Naive thymus-derived CD4-positive, alpha-beta T cell (primary cell): ENCODE measurements around the gene MEI1. TPM values are rescaled to one million over a fixed set of nuclear protein-coding genes. Genes with fewer than 3 reads are reported as not detected.

Source experiments
- ATAC-seq: fragments of 150-1000 bp; cut with Tn5 transposase; 2 replicates; pipeline ENCODE4 v1.10.0; 2021; ENCODE audit warnings: mild to moderate bottlenecking, moderate library complexity
- CTCF ChIA-PET: fragments of 350-600 bp; sonication (Branson Sonifier 250); formaldehyde crosslinking; loops from one replicate; lab custom pipeline; 2021; ENCODE audit warnings: antibody characterized with exemption; lab: Charles Lee
- POLR2A ChIA-PET: fragments of 350-600 bp; sonication (Branson Sonifier 250); formaldehyde crosslinking; loops from one replicate; lab custom pipeline; 2021; ENCODE audit warnings: antibody characterized with exemption, inconsistent platforms; lab: Charles Lee
- DNase-seq, 9 donors: peaks; one replicate each; pipeline versions ENCODE4 v3.0.0 to v3.0.0-alpha.2; 2020 to 2022; ENCODE audit warnings: mixed read lengths in 1 of 9
- H3K27ac ChIP-seq: one replicate; pipeline ENCODE4 v1.7.0; 2013; ENCODE audit warnings: mild to moderate bottlenecking, low read depth, low read length, moderate library complexity
- H3K27me3 ChIP-seq, 2 donors: one replicate each; pipeline ENCODE4 v1.7.0; 2013; ENCODE audit warnings: low read length in 2 of 2, mild to moderate bottlenecking in 2 of 2, moderate library complexity in 2 of 2; ENCODE audit not compliant: control insufficient read depth in 2 of 2, insufficient read depth in 2 of 2
- H3K36me3 ChIP-seq, 3 experiments: 1 replicate in 2 of 3; 2 replicates in 1 of 3; pipeline ENCODE4 v1.7.0; 2013; ENCODE audit warnings: low read length in 3 of 3, mild to moderate bottlenecking in 3 of 3, moderate library complexity in 1 of 3; ENCODE audit not compliant: insufficient read depth in 3 of 3, control insufficient read depth in 2 of 3
- H3K4me1 ChIP-seq, 2 donors: one replicate each; pipeline ENCODE4 v1.7.0; 2013; ENCODE audit warnings: low read length in 2 of 2, mild to moderate bottlenecking in 2 of 2, moderate library complexity in 1 of 2; ENCODE audit not compliant: control insufficient read depth in 2 of 2, insufficient read depth in 2 of 2
- H3K4me3 ChIP-seq: 2 replicates; pipeline ENCODE4 v1.7.0; 2013; ENCODE audit warnings: mild to moderate bottlenecking, low read length
- H3K9me3 ChIP-seq, 3 experiments: 1 replicate in 2 of 3; 2 replicates in 1 of 3; pipeline ENCODE4 v1.7.0; 2013; ENCODE audit warnings: low read length in 3 of 3; ENCODE audit not compliant: control insufficient read depth in 2 of 3
- H3K27ac Mint-ChIP-seq, 9 donors: one replicate each; pipeline ENCODE4 v1.8.0; 2020 to 2022; ENCODE audit warnings: mixed read lengths in 9 of 9, mild to moderate bottlenecking in 8 of 9, moderate library complexity in 5 of 9, inconsistent platforms in 2 of 9
- H3K27me3 Mint-ChIP-seq, 5 donors: one replicate each; pipeline ENCODE4 v1.8.0; 2021 to 2022; ENCODE audit warnings: mixed read lengths in 5 of 5, mild to moderate bottlenecking in 1 of 5
- H3K36me3 Mint-ChIP-seq, 5 donors: one replicate each; pipeline ENCODE4 v1.8.0; 2020 to 2022; ENCODE audit warnings: mixed read lengths in 5 of 5, mild to moderate bottlenecking in 3 of 5, inconsistent platforms in 1 of 5
- H3K4me1 Mint-ChIP-seq, 7 donors: one replicate each; pipeline ENCODE4 v1.8.0; 2020 to 2022; ENCODE audit warnings: mixed read lengths in 7 of 7, mild to moderate bottlenecking in 3 of 7, inconsistent platforms in 1 of 7
- H3K4me3 Mint-ChIP-seq, 10 donors: one replicate each; pipeline ENCODE4 v1.8.0; 2020 to 2022; ENCODE audit warnings: mild to moderate bottlenecking in 10 of 10, mixed read lengths in 10 of 10, moderate library complexity in 6 of 10, inconsistent platforms in 2 of 10
- H3K9me3 Mint-ChIP-seq, 11 donors: one replicate each; pipeline ENCODE4 v1.8.0; 2020 to 2022; ENCODE audit warnings: mixed read lengths in 11 of 11, mild to moderate bottlenecking in 4 of 11, inconsistent platforms in 1 of 11, moderate library complexity in 1 of 11
- intact Hi-C, 2 donors: fragments of 100-400 bp; cut with micrococcal nuclease; formaldehyde crosslinking; loops; one replicate each; pipeline ENCODE4 v1.15.1; 2023
- polyA plus RNA-seq, 2 donors: library from polyadenylated mRNA; unstranded; fragments of 300-500 nt; fragmentation: Illumina TruSeq; gene quantifications; one replicate each; pipeline ENCODE4 v1.2.3, GENCODE V29; 2021
- total RNA-seq, 6 experiments: library from RNA in 5 of 6; stranded (reverse) in 5 of 6; gene quantifications; 1 replicate in 5 of 6; 2 replicates in 1 of 6; pipeline ENCODE4 v1.2.3 and lab custom pipeline; 2021 to 2026

Gene MEI1
- total and polyA plus RNA-seq, 7 experiments from 2014 or later = 40.4 to 112 (median 64.7) TPM

GRCh38 chr22:41674846-41675340, 24.4 kb upstream of the MEI1 start:
- H3K36me3 ChIP-seq = peaks cover 8 to 48% (median 16%) of the 10 kb centered on the region in 3 experiments
- no peaks in the 10 kb centered on the region for H3K9me3 Mint-ChIP-seq

DNA sequence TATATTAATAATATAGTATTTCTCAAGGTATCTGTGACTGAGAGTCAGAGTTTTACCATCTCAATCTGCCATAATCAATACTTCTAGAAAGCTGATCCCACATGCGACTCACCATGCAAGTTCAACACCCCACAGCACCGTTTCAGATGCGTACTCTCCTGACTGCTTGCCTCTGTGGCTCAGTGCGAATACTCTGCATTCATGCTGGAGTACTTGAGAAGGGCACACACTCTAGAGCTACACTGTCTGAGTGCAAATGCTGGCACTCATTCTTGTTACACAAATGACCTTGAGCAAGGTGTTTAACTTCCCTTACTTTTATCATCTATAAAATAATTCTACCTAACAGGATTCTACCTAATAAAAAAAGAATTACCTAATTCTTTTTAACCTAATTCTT, 23.2 kb upstream of the MEI1 start:
- no peaks in the 10 kb centered on the region for H3K27me3 ChIP-seq
- no peaks in the 10 kb centered on the region for H3K9me3 ChIP-seq
- ATAC-seq (no peak), DNase-seq (no peak)
- no peaks in the 10 kb centered on the region for H3K9me3 Mint-ChIP-seq
- H3K36me3 Mint-ChIP-seq = peaks cover 16 to 34% (median 24%) of the 10 kb centered on the region in 5 donors
- H3K27me3 Mint-ChIP-seq = no peaks in the 10 kb centered on the region
- peaks cover 8 to 52% (median 25%) of the 10 kb centered on the region in 3 experiments for H3K36me3 ChIP-seq
- H3K4me1 Mint-ChIP-seq = peaks cover 9 to 44% (median 36%) of the 10 kb centered on the region in 7 donors
- ChIA-PET CTCF (no interaction called here), POLR2A (no interaction called here)
- H3K4me1 ChIP-seq = peaks cover 0 to under 1% of the 10 kb centered on the region in 2 donors
- H3K4me3 Mint-ChIP-seq = no peak overlapping the region
- no peak overlapping the region for H3K27ac ChIP-seq
- peak overlapping the region in 5 of 9 donors; percentile 3 to 64 (median 25) for H3K27ac Mint-ChIP-seq
- H3K4me3 ChIP-seq = no peak overlapping the region
- intact Hi-C loops = no loop called here

More at GRCh38 chr22:41674846-41675340, 24.4 kb upstream of the MEI1 start:
- CTCF ChIA-PET = interaction anchor here (1.1 to 1.9 kb wide), 2 partner anchors 8 to 22 kb away, joined by 5 to 8 read pairs; no protein-coding TSS in a partner anchor
- intact Hi-C loops = no loop called here
- no peaks in the 10 kb centered on the region for H3K27me3 Mint-ChIP-seq
- peak overlapping the region in 6 of 9 donors; percentile 16 to 67 (median 45) for H3K27ac Mint-ChIP-seq
- no peak for DNase-seq
- POLR2A ChIA-PET = no interaction called here
- H3K4me3 Mint-ChIP-seq = no peak overlapping the region
- no peak for ATAC-seq
- Histone ChIP-seq H3K27me3 (no peaks in the 10 kb centered on the region), H3K4me3 (no peak overlapping the region), H3K4me1 (no peaks in the 10 kb centered on the region), H3K27ac (no peak overlapping the region), H3K9me3 (no peaks in the 10 kb centered on the region)
- peaks cover 12 to 32% (median 21%) of the 10 kb centered on the region in 5 donors for H3K36me3 Mint-ChIP-seq
- H3K4me1 Mint-ChIP-seq = peaks cover 6 to 34% (median 25%) of the 10 kb centered on the region in 7 donors

DNA sequence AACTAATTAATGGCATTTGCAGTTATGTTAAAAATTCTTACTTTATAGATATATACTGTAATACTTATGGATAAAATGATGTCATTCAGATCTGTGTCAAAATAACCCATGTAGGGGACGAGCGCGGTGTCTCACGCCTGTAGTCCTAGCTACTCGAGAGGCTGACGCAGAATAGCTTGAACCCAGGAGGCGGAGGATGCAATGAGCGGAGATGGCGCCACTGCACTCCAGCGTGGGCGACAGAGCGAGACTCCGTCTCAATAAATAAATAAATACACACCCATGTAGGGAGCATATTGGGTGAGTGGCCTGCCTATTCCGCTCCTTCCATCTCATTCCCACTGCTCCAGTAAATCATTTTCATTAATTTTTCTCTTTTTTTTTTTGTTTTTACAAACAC, 17.7 kb upstream of the MEI1 start:
- ATAC-seq (peak; percentile 31), DNase-seq (peak in 1 of 9 donors; percentile 25)
- peak overlapping the region; percentile 77 to 99 (median 99) for H3K4me3 Mint-ChIP-seq
- peaks cover 0 to 9% of the 10 kb centered on the region in 2 donors for H3K4me1 ChIP-seq
- intact Hi-C loops = loop anchor here (1.0 to 10.0 kb wide), 4 partner anchors 15 to 933 kb away; partner anchors contain the start of genes NAGA (in 1 of the 2), PHETA2 (in 1 of the 2), POLDIP3 (in 1 of the 2) and SMDT1 (in 1 of the 2)
- peaks cover 9 to 26% (median 16%) of the 10 kb centered on the region in 5 donors for H3K36me3 Mint-ChIP-seq
- peaks cover 14 to 70% (median 42%) of the 10 kb centered on the region in 7 donors for H3K4me1 Mint-ChIP-seq
- POLR2A ChIA-PET = interaction anchor here (0.7 to 1.1 kb wide), 4 partner anchors 11 to 331 kb away, joined by 3 to 7 read pairs (median 4); no protein-coding TSS in a partner anchor
- H3K9me3 ChIP-seq = no peaks in the 10 kb centered on the region
- H3K27me3 ChIP-seq = no peaks in the 10 kb centered on the region
- H3K27me3 Mint-ChIP-seq = no peaks in the 10 kb centered on the region
- H3K36me3 ChIP-seq = peaks cover 8 to 27% (median 21%) of the 10 kb centered on the region in 3 experiments
- H3K27ac ChIP-seq = peak overlapping the region; percentile 92
- CTCF ChIA-PET = interaction anchor here (1.2 kb wide), 1 partner anchor 15 kb away, joined by 5 read pairs; no protein-coding TSS in a partner anchor
- peaks cover 0 to 3% (median 0%) of the 10 kb centered on the region in 11 donors for H3K9me3 Mint-ChIP-seq
- peak overlapping the region; percentile 91 for H3K4me3 ChIP-seq
- H3K27ac Mint-ChIP-seq = peak overlapping the region in 8 of 9 donors; percentile 42 to 99 (median 98)

- Histone ChIP-seq H3K27me3 (no peaks in the 10 kb centered on the region), H3K27ac (peak overlapping the region; percentile 92), H3K36me3 (peaks cover 8 to 27% (median 21%) of the 10 kb centered on the region in 3 experiments), H3K9me3 (no peaks in the 10 kb centered on the region), H3K4me1 (peaks cover 3 to 14% of the 10 kb centered on the region in 2 donors), H3K4me3 (peak overlapping the region; percentile 91)
- Mint-ChIP-seq H3K27ac (peak overlapping the region; percentile 94 to 99 (median 98)), H3K36me3 (peaks cover 7 to 23% (median 14%) of the 10 kb centered on the region in 5 donors), H3K9me3 (peaks cover 0 to 3% (median 0%) of the 10 kb centered on the region in 11 donors), H3K4me3 (peak overlapping the region; percentile 91 to 99 (median 99)), H3K4me1 (peaks cover 14 to 70% (median 45%) of the 10 kb centered on the region in 7 donors), H3K27me3 (no peaks in the 10 kb centered on the region)
- CTCF ChIA-PET = interaction anchor here (1.2 kb wide), 1 partner anchor 15 kb away, joined by 5 read pairs; no protein-coding TSS in a partner anchor
- POLR2A ChIA-PET = interaction anchor here (0.7 to 1.6 kb wide), 5 partner anchors 12 to 397 kb away, joined by 3 to 7 read pairs (median 4); partner anchors contain the start of genes DESI1, SMDT1 and XRCC6
- DNase-seq = peak; percentile 77 to 88 (median 85)
- ATAC-seq = peak; percentile 93
- intact Hi-C loops = loop anchor here (1.0 to 10.0 kb wide), 4 partner anchors 16 to 933 kb away; partner anchors contain the start of genes NAGA (in 1 of the 2), PHETA2 (in 1 of the 2), POLDIP3 (in 1 of the 2) and SMDT1 (in 1 of the 2)
Measured at GRCh38 chr22:41682033-41682807, 17.1 kb upstream of the MEI1 start.

DNA sequence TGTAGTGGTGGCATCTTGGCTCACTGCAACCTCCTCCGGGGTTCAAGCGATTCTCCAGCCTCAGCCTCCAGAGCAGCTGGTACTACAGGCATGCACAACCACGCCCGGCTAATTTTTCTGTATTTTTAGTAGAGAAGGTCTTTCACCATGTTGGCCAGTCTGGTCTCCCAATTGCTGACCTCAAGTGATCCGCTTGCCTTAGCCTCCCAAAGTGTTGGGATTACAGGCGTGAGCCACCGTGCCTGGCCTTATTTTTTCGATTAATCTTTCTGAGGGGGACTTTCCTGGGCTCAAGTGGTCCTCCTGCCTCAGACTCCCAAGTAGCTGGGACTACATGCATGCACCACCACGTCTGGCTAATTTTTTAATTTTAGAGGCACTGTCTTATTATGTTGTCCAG, 16.3 kb upstream of the MEI1 start:
- Histone ChIP-seq H3K27ac (peak overlapping the region; percentile 92), H3K4me1 (peaks cover 12 to 21% of the 10 kb centered on the region in 2 donors), H3K9me3 (no peaks in the 10 kb centered on the region), H3K27me3 (no peaks in the 10 kb centered on the region), H3K36me3 (peaks cover 8 to 21% (median 21%) of the 10 kb centered on the region in 3 experiments), H3K4me3 (peak overlapping the region; percentile 91)
- intact Hi-C loops = loop anchor here (10.0 kb wide), 3 partner anchors 238 to 932 kb away; partner anchors contain the start of genes NAGA (in 1 of the 2), PHETA2 (in 1 of the 2), POLDIP3 (in 1 of the 2) and SMDT1 (in 1 of the 2)
- peak overlapping the region; percentile 94 to 99 (median 98) for H3K27ac Mint-ChIP-seq
- no peak for ATAC-seq
- H3K36me3 Mint-ChIP-seq = peaks cover 3 to 19% (median 10%) of the 10 kb centered on the region in 5 donors
- no peaks in the 10 kb centered on the region for H3K27me3 Mint-ChIP-seq
- H3K9me3 Mint-ChIP-seq = peaks cover 0 to 3% (median 0%) of the 10 kb centered on the region in 11 donors
- no peak for DNase-seq
- ChIA-PET CTCF (interaction anchor here (1.1 kb wide), 1 partner anchor 64 kb away, joined by 4 read pairs; no protein-coding TSS in a partner anchor), POLR2A (interaction anchor here (0.8 to 1.6 kb wide), 2 partner anchors 16 to 396 kb away, joined by 3 to 4 read pairs; partner anchors contain the start of gene SMDT1)
- peaks cover 19 to 73% (median 49%) of the 10 kb centered on the region in 7 donors for H3K4me1 Mint-ChIP-seq
- H3K4me3 Mint-ChIP-seq = peak overlapping the region; percentile 91 to 99 (median 99)
